ENCODE results near the gene MIEF2. TPM values are rescaled to one million over a fixed set of nuclear protein-coding genes. Genes with fewer than 3 reads are reported as not detected.

The MIEF2 gene
- total RNA-seq, 1 experiment from 2014 or later, result 6.3 TPM

DNA sequence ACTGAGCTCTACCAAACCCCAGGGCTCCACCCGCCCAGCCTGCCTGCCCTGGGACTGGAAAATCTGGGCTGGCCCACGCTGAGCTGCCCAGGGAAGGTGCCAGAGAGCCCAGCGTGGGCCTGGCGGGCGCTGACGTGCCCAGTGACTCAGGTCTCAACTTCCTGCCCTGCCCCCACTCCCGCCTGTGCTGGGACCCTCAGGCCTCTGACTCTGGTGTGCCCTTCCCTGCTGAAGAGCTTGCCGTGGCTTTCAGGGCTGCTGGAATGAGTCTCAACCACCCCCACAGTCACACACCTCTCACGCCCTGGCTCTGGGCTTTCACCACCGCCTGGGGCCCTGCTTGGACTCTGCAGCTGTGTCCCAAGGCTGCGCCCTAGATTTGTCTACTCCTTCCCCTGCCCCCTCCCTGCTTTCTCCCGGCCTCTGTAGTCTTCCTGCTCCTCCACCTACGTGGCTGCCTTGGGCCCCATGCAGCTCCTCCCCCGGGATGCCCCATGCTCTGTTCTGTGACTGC lies 24.7 kb upstream of the MIEF2 start:
- peak; percentile 93 for DNase-seq (ENCODE audit: low read depth)

DNA sequence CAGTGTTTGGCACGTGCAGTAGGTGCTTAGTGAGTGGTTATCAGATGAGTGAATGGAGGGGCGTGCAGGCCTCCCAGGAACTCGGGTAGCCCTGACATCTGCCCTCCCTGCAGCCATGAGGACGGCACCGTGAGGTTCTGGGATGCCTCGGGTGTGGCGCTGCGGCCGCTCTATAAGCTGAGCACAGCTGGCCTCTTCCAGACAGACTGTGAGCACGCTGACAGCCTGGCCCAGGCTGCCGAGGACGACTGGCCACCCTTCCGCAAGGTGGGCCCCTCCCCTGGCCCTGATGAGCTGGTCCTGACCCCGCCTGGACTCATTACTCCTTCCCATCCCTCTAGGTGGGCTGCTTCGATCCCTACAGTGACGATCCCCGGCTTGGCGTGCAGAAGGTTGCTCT lies 24.0 kb upstream of the MIEF2 start:
- DNase-seq (ENCODE audit: low read depth), result no peak

DNA sequence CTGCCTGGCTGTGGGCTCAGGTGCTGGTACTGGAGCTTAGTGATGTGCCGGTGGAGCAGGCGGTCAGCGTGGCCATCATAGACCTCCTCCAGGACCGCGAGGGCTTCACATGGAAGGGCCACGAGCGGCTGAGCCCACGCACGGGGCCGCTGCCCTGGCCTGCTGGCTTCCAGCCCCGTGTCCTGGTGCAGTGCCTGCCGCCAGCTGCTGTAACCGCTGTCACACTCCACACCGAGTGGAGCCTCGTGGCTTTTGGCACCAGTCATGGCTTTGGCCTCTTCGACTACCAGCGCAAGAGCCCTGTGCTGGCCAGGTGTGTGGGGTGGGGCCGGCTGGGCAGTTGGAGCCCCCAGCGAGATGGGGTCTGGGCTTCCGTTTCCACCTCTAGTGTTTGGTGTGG lies 23.0 kb upstream of the MIEF2 start:
- DNase-seq (ENCODE audit: low read depth), result no peak

DNA sequence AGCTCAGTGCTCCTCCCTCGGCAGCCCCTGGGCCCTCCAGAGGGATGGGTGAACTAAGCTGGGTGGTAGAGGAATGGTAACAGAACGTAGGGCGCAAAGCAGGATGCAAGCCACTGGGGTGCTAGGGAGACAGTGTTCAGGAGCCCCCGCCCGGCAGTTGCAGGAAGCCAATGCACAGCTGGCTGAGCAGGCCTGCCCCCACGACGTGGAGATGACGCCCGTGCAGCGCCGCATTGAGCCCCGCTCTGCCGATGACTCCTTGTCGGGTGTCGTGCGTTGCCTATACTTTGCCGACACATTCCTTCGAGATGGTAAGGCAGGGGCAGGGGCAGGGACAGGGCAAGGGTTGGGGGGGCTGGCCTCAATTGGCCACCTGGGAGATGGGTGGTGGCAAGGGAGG lies 22.2 kb upstream of the MIEF2 start:
- no peak for DNase-seq (ENCODE audit: low read depth)

DNA sequence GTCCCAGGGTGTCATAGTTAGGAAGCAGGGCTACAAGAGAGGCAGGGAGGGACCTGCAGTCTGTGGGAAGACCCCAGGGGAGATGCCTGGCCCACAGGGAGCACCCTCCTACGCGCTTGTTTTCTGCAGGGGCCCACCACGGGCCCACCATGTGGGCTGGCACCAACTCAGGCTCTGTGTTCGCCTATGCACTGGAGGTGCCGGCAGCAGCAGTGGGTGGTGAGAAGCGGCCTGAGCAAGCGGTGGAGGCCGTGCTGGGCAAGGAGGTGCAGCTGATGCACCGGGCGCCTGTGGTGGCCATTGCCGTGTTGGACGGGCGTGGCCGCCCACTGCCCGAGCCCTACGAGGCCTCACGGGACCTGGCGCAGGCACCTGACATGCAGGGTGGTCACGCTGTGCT lies 20.0 kb upstream of the MIEF2 start:
- DNase-seq (ENCODE audit: low read depth), result no peak

DNA sequence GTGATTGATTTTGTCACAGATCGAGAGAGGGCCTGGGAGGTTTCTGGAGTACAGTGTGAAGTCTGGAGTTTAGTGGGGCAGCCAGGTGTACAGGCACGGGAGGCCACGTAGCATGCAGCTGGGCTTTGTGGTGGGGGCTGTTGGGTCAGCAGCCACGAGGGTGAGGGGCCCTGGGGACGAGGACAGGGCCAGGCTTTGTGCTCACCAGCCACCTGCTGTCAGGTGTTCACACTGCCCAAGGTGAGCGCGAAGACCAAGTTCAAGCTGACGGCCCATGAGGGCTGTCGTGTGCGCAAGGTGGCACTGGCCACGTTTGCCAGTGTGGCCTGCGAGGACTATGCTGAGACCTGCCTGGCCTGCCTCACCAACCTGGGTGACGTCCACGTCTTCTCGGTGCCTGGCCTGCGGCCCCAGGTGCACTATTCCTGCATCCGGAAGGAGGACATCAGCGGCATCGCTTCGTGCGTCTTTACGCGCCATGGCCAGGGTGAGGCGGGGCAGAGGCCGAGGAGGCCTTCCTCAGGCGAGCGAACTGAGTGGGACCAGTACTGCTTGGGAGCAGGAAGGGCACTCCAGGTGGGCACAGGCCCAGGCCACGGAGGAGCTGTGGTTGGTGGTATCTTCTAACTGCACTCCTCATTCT lies 19.1 kb upstream of the MIEF2 start:
- DNase-seq (ENCODE audit: low read depth), result no peak

DNA sequence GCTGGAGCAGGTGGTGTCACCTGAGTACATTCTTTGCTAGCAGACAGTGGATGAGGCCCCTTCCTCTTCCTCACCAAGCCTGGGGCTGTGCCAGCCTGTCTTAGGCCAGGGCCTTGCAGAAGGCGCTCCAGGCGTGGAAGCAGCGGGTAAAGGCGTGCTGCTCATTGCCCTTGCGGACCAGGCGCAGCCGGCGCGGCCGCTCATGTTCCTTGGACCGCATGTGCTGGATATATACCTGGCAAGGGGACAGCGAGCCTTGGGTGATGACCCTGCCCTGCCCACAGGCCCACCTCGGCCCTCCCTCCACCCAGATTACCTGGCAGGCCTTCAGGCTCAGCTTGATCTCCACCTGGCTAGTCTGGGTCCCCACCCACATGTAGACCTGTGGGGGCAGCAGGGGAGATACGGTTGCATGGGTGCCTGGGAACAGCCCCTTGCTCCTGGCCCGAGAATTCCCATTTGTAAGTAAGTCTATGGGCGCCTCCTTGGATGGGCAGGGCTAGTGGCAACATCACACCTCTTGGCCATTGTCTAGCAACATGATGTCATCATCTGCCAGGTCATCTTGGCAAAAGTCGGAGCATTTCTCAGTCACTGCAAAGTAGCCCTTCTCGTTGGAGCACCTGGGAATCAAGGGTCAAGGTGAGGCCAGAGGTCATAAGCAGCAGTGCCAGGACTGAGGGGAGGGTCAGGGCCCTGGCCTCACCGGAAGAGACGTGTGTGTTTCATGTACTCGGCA lies 15.3 kb upstream of the MIEF2 start:
- DNase-seq (ENCODE audit: low read depth), result no peak

DNA sequence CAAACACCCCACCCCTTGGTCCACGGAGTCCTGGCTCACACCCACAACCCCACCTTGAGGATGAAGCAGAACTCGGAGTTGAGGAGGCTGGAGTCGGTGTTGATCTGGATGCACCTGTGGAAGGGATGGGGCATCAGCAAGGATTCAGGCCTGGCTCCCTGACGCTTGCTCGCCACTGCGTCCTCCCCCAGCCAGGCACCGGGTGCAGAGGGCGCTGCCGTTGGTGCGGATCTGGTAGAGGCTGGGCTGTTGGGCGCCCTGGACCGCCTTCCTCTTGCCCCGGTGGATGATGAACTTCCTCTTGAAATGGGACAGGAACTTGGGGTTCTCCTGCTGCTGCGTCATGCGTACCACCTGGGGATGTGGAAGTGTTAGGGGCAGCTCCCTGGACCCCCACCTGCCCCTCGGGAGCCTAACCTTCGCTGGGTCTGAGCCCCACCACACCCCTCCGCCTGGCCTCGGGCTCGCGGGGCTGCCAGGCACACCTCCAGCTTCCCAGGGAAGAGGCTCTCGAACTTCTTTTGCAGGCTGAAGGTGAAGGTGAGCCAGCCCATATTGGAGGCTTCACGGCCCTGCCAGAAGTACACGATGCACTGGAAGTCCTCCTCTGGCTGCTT lies 14.2 kb upstream of the MIEF2 start:
- DNase-seq (ENCODE audit: low read depth), result no peak

DNA sequence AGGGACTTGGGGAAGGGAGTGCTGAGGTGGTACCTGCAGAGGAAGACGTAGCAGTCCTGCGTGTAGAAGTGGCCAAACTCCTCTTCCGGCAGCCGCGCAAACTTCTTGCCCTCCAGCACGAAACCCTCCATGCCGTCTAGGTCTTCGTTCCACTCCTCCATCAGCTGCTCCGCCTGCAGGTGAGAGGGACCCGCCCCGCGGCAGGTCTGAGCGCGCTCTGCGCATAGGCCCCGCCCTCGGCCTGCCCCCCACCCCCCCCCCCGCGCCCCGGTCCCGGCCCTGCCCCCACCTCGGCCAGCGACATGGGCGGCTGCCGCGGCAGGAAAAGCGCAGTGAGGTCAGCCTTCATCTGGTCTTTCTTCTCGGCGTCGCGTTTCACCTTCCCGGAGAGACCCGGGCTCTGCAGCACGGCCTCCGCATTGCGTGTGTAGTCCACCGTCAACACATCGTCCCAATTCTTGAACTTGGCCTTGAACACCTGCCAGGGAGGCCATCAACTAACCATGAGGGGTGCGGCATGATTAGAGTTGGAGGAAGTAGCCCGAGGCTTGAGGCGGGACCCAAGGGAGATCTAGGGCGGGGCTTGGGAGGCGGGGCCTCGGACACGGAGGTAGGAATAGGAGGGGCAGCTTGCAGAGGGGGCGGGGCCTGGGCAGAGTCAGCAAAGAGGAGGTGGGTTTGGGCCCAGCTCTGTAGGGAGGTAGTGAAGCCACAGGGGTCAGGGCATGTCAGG lies 13.4 kb upstream of the MIEF2 start:
- DNase-seq (ENCODE audit: low read depth), result peak; percentile 58

DNA sequence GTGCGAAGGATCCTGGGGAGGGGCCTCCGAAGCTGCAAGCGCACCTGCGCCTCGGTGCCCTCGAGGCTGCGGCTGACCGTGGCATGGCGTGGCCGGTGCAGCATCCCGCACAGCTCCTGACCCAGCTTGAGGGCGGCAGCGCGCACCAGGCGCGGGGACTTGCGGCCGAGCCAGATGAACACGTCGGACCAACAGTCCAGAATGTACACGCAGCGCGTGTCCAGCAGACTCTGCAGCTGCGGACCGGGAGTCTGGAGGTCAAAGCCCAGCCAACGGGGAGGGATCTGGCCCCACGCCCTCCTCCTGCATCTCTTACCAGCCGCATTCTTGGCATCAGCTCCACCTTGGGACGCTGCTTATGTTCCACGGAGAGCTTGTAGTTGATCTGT lies 12.9 kb upstream of the MIEF2 start:
- no peak for DNase-seq (ENCODE audit: low read depth)

DNA sequence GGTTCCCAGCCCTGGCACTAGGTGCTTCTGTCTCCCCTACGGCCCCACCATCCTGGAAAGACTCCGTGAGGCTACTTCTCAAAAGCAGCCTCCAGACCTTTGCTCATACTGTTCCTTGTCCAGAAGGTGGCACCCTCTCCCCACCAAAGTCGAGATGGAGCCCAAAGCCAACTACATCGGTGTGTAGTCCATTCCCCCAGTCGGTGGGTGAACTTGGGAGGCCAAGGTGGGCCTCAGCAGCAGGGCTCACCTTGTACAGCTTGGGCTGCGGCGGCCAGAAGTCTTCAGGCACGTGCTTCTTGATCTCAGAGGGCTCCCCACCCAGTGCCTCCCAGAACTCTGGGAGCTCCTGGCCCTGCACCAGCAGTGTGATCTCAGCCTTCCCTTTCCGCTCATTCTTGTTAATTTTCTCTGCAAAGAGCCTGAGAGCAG lies 12.1 kb upstream of the MIEF2 start:
- peak; percentile 79 for DNase-seq (ENCODE audit: low read depth)

DNA sequence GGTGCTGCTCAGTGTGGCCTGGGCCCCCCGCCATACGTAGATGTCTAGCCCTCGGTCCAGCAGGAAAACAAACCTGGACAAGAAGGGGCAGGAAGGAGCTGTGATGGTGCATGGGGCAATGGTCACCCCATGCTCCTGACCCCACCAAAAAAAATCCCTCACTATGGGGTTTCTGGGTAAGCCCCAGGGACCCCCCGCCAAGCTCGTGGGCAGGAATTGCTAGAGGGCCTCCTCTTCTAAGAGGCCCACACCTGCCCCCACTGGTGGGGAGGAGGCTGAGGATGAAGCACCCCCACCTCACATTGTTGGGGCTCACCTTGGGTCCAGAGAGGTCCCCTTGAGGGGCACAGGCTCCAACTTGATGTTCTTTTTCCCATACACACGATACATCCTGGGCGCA lies 11.7 kb upstream of the MIEF2 start:
- DNase-seq (ENCODE audit: low read depth), result no peak

DNA sequence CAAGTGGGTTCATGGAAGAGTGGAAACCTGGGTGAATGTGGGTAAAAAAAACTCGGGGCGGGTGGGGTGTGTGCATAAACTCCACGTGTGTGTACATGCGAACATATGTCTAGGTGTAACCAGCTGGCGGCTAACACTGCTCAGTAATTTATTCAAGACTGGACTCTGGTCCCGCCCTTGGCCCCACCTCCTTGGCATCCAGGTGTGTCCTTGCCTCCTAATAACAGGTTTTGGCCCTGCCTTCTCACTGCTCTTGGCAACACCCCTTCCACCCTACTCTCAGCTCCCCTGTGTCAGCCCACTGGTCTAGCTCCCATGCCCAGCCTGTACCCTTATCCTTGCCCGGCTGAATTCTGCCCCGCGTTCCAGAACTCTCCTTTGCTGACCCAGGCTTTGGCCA lies 10.2 kb upstream of the MIEF2 start:
- no peak for DNase-seq (ENCODE audit: low read depth)

DNA sequence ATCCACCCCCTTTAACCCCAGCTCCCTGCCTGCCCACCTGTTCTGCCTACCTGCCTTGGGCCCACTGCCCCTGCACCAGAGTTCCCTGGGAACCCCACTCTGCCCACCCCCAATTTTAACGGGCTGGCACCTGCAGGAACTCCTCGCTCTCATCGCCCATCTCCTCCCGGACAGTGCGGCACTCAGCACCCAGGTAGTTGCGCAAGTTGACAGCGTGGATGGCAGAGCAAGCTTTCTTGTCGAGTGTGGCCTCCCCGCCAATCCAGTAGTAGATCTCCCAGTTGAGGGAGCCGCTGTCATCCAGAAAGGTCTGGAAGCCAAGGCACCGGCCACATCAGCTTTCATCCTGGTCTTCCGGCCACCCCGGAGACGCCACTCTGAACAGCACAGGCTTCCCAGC lies 9.8 kb upstream of the MIEF2 start:
- no peak for DNase-seq (ENCODE audit: low read depth)

DNA sequence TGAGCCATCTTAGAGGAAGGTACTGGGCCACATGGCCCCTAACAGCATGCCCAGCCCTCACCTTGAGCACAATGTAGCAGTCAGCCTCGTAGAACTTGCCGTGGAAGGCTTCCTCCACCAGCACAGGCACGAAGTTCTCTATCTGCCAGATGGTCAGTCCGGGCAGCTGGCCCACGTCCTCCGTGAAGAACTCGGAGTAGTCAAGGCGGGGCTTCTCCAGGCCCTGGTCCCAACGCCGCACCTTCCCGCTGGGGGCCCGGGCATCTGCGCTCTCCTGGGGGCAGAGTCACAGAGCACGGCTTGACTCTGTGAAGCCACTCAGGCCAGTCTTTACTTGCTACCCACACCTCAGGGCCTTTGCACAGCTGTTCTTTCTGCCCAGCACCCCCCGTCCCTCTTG lies 9.3 kb upstream of the MIEF2 start:
- DNase-seq (ENCODE audit: low read depth), result no peak

DNA sequence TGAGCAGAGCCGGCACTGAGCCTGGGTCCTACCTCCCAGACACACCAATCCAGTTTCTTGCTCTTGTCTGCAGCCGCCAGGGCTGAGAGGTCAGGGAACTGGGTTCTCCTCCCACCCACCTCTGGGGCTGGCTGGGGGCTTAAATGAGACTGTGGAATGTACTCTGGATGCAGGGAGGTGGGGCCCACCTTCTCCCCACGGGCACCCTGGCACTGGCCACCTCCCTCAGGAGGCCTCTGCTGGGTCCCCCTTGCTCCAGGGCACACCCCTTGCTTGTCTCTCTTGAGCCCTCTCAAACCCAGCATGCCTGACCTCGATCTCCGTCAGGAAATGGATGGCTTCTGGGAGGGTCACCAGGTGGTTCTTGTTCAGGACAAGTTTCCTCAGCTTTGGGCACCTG lies 8.3 kb upstream of the MIEF2 start:
- DNase-seq (ENCODE audit: low read depth), result no peak

DNA sequence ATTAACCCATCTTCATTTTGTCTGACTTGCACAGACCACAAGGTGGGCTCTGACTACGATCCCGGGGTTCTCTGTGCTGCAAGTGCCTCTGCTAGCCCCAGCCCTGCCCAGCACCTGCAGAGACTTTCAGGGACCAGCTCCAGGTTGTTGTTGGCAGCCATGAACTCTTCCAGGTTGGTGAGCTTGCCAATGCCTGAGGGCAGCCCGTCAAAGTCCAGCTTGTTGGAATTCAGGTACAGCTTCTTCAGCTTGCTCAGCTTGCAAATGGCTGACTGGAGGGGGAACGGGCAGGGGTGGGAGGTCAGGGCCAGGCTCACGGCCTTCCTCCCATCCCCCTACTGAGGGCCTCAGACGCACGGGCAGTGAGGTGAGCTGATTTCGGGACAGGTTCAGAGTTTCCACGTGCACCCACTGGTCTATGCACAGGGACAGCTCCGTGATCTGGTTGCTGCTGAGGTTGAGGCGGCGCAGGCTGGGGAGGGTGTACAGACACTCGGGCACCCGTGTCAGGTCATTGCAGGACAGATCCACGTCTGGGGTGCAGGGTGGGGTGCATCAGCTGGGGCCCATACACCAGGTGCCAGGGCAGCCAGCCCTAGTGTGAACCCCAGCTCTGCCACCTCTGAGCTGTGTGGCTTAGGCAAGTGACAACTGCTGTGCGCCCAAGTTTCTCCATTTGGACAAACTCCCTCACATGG lies 7.1 kb upstream of the MIEF2 start:
- DNase-seq (ENCODE audit: low read depth), result no peak

DNA sequence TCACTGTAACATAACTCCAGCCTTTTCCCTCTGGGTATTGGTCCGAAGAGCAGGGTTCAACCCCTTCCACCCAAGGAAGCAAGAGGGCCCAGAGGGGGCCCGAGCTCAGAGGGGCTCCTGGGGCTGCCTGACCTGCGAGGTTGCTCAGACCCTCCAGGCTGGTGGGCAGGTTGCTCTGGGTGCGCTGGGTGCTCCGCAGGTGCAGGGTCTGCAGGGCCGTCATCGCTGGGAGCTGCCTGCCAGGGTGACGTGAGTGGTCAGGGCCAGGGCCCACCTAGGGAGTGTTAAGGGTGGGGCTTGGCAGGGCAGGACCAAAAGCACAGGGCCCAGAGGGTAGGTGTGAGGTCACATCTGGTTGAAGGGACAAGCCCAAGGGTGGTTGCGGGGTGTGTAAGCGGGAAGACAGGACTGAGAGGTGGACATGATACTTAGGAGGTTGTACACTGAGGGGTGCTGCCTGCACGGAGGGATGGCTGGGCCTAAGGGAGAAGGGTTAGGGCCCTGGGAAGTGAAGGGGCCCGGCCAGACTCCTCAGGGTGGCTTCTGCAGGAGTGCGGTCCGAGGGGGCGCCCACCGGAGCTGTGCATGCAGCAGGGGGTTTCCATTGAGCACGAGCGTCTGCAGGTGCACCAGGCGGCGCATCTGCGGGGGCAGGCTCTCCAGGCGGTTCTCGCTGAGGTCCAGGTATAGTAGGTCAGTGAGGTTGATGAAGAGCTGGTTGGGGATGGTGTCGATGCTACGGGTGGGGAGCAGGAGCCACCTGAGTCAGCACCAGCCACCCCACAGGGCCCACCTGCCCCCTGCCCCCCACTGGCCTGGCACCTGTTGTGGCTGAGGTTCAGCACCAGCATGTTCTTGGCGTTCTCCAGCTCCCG lies 6.3 kb upstream of the MIEF2 start:
- DNase-seq (ENCODE audit: low read depth), result no peak

DNA sequence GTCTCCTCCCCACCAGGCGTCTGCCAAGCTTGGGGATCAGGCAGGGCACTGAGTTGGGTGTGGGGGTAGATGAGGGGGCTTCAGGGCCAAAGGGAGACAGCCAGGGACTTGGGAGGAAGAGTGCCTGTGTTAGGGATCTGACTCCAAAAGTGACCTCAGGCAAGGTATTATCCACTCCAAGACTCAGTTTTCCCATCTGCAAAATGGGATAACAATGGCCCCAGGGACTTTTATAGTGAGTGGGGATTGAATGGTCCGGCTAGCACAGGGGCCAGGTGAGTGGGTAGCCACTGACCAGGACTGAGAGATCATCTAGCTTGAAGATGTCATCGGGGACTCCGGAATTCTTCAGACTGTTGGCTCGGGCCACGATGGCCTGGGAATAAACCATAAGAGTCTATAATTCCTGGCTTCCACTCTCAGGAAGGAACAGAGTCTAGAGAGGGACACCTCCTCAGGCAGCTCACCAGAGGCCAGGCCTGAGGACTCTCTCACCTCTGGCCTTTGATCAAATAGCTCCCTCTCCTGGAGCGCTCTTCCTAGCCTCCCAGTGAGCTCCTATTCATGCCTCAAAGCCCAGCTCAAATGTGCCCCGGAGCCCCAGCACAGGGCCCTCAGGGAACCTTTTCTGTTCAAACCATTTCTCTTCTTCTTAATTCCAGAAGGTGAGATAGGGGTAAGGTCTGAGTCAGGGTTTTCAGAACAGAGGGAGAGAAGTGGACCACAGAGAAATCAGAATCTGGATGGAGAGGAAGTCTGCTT lies 5.4 kb upstream of the MIEF2 start:
- no peak for DNase-seq (ENCODE audit: low read depth)

DNA sequence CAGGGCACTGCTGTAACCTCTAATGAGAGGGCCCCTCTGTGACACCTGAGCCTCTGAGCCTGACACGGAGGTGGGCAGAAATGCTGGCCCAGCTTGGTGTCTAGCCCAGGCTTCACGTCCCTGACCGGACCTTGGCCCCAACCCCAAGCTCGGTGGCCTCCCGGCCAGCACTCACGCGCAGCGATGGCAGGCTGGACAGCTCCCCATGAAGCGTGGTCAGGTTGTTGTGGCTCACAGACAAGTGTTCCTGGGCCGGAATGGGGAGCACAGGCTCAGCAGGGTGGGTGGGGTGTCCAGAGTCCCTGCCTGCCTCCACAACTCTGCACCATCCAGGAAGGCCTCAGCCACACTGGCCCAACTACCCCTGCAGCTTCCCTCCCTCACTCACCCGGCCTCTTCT lies 4.1 kb upstream of the MIEF2 start:
- DNase-seq (ENCODE audit: low read depth), result no peak
